IMR-90 (cell line): ENCODE measurements around the gene NUB1.

Experiments
- MAFK ChIP-seq: IDR thresholded peaks from 2 replicates; pipeline ENCODE4 v1.6.1; 2012; ENCODE audit warnings: low read depth, low read length, improper control_type of control experiment
- MXI1 ChIP-seq: IDR thresholded peaks from 2 replicates; pipeline ENCODE4 v1.6.1; 2012; ENCODE audit warnings: low read depth, mild to moderate bottlenecking, low read length, moderate library complexity, borderline replicate concordance
- POLR2A ChIP-seq: IDR thresholded peaks from 2 replicates; pipeline ENCODE4 v1.6.1; 2012; ENCODE audit warnings: mild to moderate bottlenecking, low read depth, low read length
- RFX5 ChIP-seq: IDR thresholded peaks from 2 replicates; pipeline ENCODE4 v1.8.0; 2012; ENCODE audit warnings: low read depth, mild to moderate bottlenecking, low read length, moderate library complexity
- SMC3 ChIP-seq: fragments of 150-350 bp; IDR thresholded peaks from 2 replicates; pipeline ENCODE4 v1.6.1; 2016; ENCODE audit warnings: low read depth, mild to moderate bottlenecking, antibody characterized with exemption, low read length, moderate library complexity
- TF ChIP-seq, protein P1 (sequence below): conservative IDR thresholded peaks from 2 replicates; pipeline ENCODE4 v1.5.1; 2012; ENCODE audit warnings: mild to moderate bottlenecking, low read depth, low read length, improper control_type of control experiment
- TF ChIP-seq, protein P2 (sequence below): fragments of 150-350 bp; IDR thresholded peaks from 2 replicates; pipeline ENCODE4 v1.6.1; 2017; ENCODE audit warnings: mild to moderate bottlenecking, antibody characterized with exemption, low read length, low read depth

DNA sequence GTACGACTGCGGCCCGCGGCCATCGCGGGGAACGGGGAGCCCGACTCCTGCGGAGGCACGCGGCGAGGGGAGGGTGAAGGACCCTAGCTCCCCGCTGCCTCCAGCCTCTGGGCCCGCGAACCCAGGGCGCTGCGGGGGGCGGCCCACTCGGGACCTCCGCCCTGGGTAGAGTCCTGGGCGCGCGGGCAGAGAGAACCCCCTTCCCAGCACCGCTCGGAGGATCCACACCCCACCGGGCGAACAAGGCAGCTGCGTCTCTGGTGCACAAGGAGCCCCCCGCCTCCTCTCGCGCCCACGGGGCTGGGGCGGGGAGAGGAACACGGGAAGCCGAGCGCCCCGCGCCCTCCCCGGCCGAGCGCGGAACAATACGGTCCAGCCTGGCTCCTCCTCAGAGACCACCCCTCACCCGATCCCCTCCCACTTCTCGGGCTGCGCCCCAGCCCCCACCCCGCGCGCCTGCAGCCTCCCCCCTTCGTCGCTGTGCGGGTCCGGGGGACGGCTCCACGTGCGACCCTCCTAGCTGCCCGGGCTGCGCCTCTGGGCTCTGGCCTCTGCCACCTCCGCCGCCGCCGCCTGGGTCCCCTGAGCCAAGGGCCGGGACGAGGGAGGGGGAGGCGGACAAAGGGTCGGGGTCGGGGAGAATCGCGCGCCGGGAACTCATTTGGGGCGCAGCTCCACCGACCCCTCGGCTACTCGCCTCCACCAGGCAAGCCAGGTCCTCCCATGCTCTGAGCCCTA is 68.2 kb downstream of the NUB1 start, which contains the start of gene WDR86:
- TF ChIP-seq, protein P1, sequence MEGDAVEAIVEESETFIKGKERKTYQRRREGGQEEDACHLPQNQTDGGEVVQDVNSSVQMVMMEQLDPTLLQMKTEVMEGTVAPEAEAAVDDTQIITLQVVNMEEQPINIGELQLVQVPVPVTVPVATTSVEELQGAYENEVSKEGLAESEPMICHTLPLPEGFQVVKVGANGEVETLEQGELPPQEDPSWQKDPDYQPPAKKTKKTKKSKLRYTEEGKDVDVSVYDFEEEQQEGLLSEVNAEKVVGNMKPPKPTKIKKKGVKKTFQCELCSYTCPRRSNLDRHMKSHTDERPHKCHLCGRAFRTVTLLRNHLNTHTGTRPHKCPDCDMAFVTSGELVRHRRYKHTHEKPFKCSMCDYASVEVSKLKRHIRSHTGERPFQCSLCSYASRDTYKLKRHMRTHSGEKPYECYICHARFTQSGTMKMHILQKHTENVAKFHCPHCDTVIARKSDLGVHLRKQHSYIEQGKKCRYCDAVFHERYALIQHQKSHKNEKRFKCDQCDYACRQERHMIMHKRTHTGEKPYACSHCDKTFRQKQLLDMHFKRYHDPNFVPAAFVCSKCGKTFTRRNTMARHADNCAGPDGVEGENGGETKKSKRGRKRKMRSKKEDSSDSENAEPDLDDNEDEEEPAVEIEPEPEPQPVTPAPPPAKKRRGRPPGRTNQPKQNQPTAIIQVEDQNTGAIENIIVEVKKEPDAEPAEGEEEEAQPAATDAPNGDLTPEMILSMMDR: no peak
- TF ChIP-seq MXI1 (no peak), POLR2A (no peak), MAFK (no peak), RFX5 (no peak), SMC3 (no peak)
- TF ChIP-seq, protein P2, sequence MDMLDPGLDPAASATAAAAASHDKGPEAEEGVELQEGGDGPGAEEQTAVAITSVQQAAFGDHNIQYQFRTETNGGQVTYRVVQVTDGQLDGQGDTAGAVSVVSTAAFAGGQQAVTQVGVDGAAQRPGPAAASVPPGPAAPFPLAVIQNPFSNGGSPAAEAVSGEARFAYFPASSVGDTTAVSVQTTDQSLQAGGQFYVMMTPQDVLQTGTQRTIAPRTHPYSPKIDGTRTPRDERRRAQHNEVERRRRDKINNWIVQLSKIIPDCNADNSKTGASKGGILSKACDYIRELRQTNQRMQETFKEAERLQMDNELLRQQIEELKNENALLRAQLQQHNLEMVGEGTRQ: no peak
